NB4 (cell line): ENCODE data around the gene TEX14.

Source experiments
- CTCF ChIP-seq: IDR thresholded peaks from one replicate; pipeline ENCODE4 v1.5.1; 2012; ENCODE audit warnings: low read depth, low read length
- MYC ChIP-seq: IDR thresholded peaks from 2 replicates; pipeline ENCODE4 v1.6.1; 2011; ENCODE audit warnings: low read depth, low read length
- POLR2A ChIP-seq: IDR thresholded peaks from 2 replicates; pipeline ENCODE4 v1.6.1; 2011; ENCODE audit warnings: mild to moderate bottlenecking; ENCODE audit not compliant: insufficient read length; ENCODE audit errors: extremely low read depth

GRCh38 chr17:58601976-58602375 lies 89.9 kb downstream of the TEX14 start:
- TF ChIP-seq CTCF (no peak), MYC (no peak), POLR2A (no peak)
